Neural progenitor cell (in vitro differentiated cells): ENCODE measurements around the gene SPATA13. TPM values are rescaled to one million over a fixed set of nuclear protein-coding genes. Genes with fewer than 3 reads are reported as not detected.
"Not testable (repeated sequence)": the region's sequence is repeated elsewhere in the genome, so short reads cannot be mapped to it uniquely, and the experiment has no call there.

Experiments used
- DNase-seq: peaks from one replicate; pipeline ENCODE4 v3.0.0-alpha.2; 2016; ENCODE audit warnings: low spot score
- H2AFZ ChIP-seq: fragments of 200-600 bp; sonication (generic); replicated peaks from 2 replicates; pipeline ENCODE4 v1.6.1; 2016; ENCODE audit warnings: antibody characterized with exemption
- H3F3A ChIP-seq: fragments of 200-600 bp; sonication (generic); 2 replicates; pipeline ENCODE4 v1.6.1; 2016; ENCODE audit warnings: antibody characterized with exemption, low read depth
- H3K27ac ChIP-seq: fragments of 200-600 bp; sonication (generic); 2 replicates; pipeline ENCODE4 v1.5.1; 2016; ENCODE audit warnings: mild to moderate bottlenecking
- H3K27me3 ChIP-seq: fragments of 200-600 bp; sonication (generic); 2 replicates; pipeline ENCODE4 v1.6.1; 2016; ENCODE audit warnings: mild to moderate bottlenecking, moderate library complexity
- H3K36me3 ChIP-seq: fragments of 200-600 bp; sonication (generic); 2 replicates; pipeline ENCODE4 v1.5.1; 2016
- H3K4me1 ChIP-seq: fragments of 200-600 bp; sonication (generic); 2 replicates; pipeline ENCODE4 v1.6.1; 2016; ENCODE audit warnings: mixed run types
- H3K4me2 ChIP-seq: fragments of 200-600 bp; sonication (generic); 2 replicates; pipeline ENCODE4 v1.6.1; 2016
- H3K4me3 ChIP-seq: fragments of 200-600 bp; sonication (generic); 2 replicates; pipeline ENCODE4 v1.5.1; 2016
- H3K79me2 ChIP-seq: fragments of 200-600 bp; sonication (generic); 2 replicates; pipeline ENCODE4 v1.6.1; 2016; ENCODE audit warnings: low read depth
- H3K9ac ChIP-seq: fragments of 200-600 bp; sonication (generic); 2 replicates; pipeline ENCODE4 v1.6.1; 2016
- H3K9me3 ChIP-seq: fragments of 200-600 bp; sonication (generic); 2 replicates; pipeline ENCODE4 v1.5.1; 2016; ENCODE audit warnings: low read depth
- H4K20me1 ChIP-seq: fragments of 200-600 bp; sonication (generic); 2 replicates; pipeline ENCODE4 v1.6.1; 2016; ENCODE audit warnings: low read depth
- H3K27ac Mint-ChIP-seq: 3 replicates; pipeline ENCODE4 v1.8.0; 2021; ENCODE audit warnings: mixed read lengths
- H3K27me3 Mint-ChIP-seq: 2 replicates; pipeline ENCODE4 v1.8.0; 2022; ENCODE audit warnings: low read depth, mild to moderate bottlenecking, inconsistent platforms, moderate library complexity, mixed read lengths; ENCODE audit not compliant: insufficient read depth
- H3K36me3 Mint-ChIP-seq: 3 replicates; pipeline ENCODE4 v1.8.0; 2021; ENCODE audit warnings: mixed read lengths
- H3K4me1 Mint-ChIP-seq: 3 replicates; pipeline ENCODE4 v1.8.0; 2021; ENCODE audit warnings: mixed read lengths
- H3K4me3 Mint-ChIP-seq: 3 replicates; pipeline ENCODE4 v1.8.0; 2021; ENCODE audit warnings: mild to moderate bottlenecking, moderate library complexity, mixed read lengths
- H3K9me3 Mint-ChIP-seq: 3 replicates; pipeline ENCODE4 v1.8.0; 2020; ENCODE audit warnings: mixed read lengths
- CTCF ChIP-seq: fragments of 200-600 bp; sonication (generic); IDR thresholded peaks from 2 replicates; pipeline ENCODE4 v1.5.1; 2017; ENCODE audit warnings: antibody characterized with exemption, mild to moderate bottlenecking
- EZH2 ChIP-seq: fragments of 200-600 bp; sonication (generic); IDR thresholded peaks from 2 replicates; pipeline ENCODE4 v1.6.1; 2017; ENCODE audit warnings: antibody characterized with exemption, mild to moderate bottlenecking, moderate library complexity
- EZH2phosphoT487 ChIP-seq: fragments of 200-600 bp; sonication (generic); IDR thresholded peaks from 2 replicates; pipeline ENCODE4 v1.6.1; 2017; ENCODE audit warnings: antibody characterized with exemption
- total RNA-seq: library from RNA; depleted of rRNA; stranded (reverse); fragments of >200 nt; gene quantifications from 2 replicates; pipeline ENCODE4 v1.2.3, GENCODE V29; 2015; ENCODE audit warnings: low replicate concordance

Gene SPATA13
- total RNA-seq, 1 donor from 2014 or later, result 15.9 TPM

- H3K27me3 Mint-ChIP-seq, result peaks cover 2% of the 10 kb centered on the region
- H3K4me1 Mint-ChIP-seq, result peaks cover 28% of the 10 kb centered on the region
These were observed 41.7 kb downstream of the SPATA13 start for GRCh38 chr13:24202215-24202614.

GRCh38 chr13:24203273-24203672, 42.8 kb downstream of the SPATA13 start:
- Mint-ChIP-seq H3K4me3 (no peak overlapping the region), H3K27me3 (no peaks in the 10 kb centered on the region), H3K4me1 (peaks cover 29% of the 10 kb centered on the region), H3K9me3 (no peaks in the 10 kb centered on the region), H3K27ac (no peak overlapping the region), H3K36me3 (peaks cover 23% of the 10 kb centered on the region)
- H2AFZ ChIP-seq, result no peak overlapping the region
- no peaks in the 10 kb centered on the region for H3K9me3 ChIP-seq
- no peaks in the 10 kb centered on the region for H3F3A ChIP-seq
- H3K79me2 ChIP-seq, result no peaks in the 10 kb centered on the region
- TF ChIP-seq EZH2phosphoT487 (no peak), CTCF (no peak), EZH2 (no peak)
- no peak overlapping the region for H3K4me2 ChIP-seq
- no peak overlapping the region for H3K9ac ChIP-seq
- no peaks in the 10 kb centered on the region for H3K27me3 ChIP-seq
- DNase-seq, result no peak
- H3K27ac ChIP-seq, result no peak overlapping the region
- H4K20me1 ChIP-seq, result no peaks in the 10 kb centered on the region
- no peaks in the 10 kb centered on the region for H3K36me3 ChIP-seq
- H3K4me3 ChIP-seq, result no peak overlapping the region
- peaks cover 18% of the 10 kb centered on the region for H3K4me1 ChIP-seq

More at GRCh38 chr13:24202215-24202614, 41.7 kb downstream of the SPATA13 start:
- no peak overlapping the region for H3K27ac ChIP-seq
- H3K4me1 ChIP-seq, result peaks cover 10% of the 10 kb centered on the region
- no peaks in the 10 kb centered on the region for H3K79me2 ChIP-seq
- no peaks in the 10 kb centered on the region for H3F3A ChIP-seq
- peaks cover 23% of the 10 kb centered on the region for H3K36me3 Mint-ChIP-seq
- no peaks in the 10 kb centered on the region for H3K9me3 ChIP-seq
- H4K20me1 ChIP-seq, result no peaks in the 10 kb centered on the region
- no peak overlapping the region for H3K4me2 ChIP-seq
- H3K27ac Mint-ChIP-seq, result no peak overlapping the region
- H3K4me3 ChIP-seq, result no peak overlapping the region
- H3K4me3 Mint-ChIP-seq, result no peak overlapping the region
- no peak overlapping the region for H3K9ac ChIP-seq
- H2AFZ ChIP-seq, result no peak overlapping the region
- DNase-seq, result no peak
- H3K9me3 Mint-ChIP-seq, result no peaks in the 10 kb centered on the region
- no peaks in the 10 kb centered on the region for H3K27me3 ChIP-seq
- TF ChIP-seq CTCF (no peak), EZH2phosphoT487 (no peak), EZH2 (no peak)
- no peaks in the 10 kb centered on the region for H3K36me3 ChIP-seq

- Histone ChIP-seq H2AFZ (no peak overlapping the region), H3K4me2 (no peak overlapping the region), H3F3A (no peaks in the 10 kb centered on the region), H3K36me3 (no peaks in the 10 kb centered on the region), H3K9ac (no peak overlapping the region), H3K27me3 (no peaks in the 10 kb centered on the region), H3K4me1 (peaks cover 18% of the 10 kb centered on the region), H3K27ac (no peak overlapping the region), H3K9me3 (no peaks in the 10 kb centered on the region), H3K79me2 (no peaks in the 10 kb centered on the region), H3K4me3 (no peak overlapping the region), H4K20me1 (no peaks in the 10 kb centered on the region)
- Mint-ChIP-seq H3K9me3 (no peaks in the 10 kb centered on the region), H3K36me3 (peaks cover 20% of the 10 kb centered on the region), H3K4me1 (peaks cover 33% of the 10 kb centered on the region), H3K27ac (no peak overlapping the region), H3K27me3 (no peaks in the 10 kb centered on the region), H3K4me3 (no peak overlapping the region)
- TF ChIP-seq CTCF, result no peak
- TF ChIP-seq EZH2phosphoT487, result no peak
- no peak for TF ChIP-seq EZH2
- DNase-seq, result no peak
These were observed 43.3 kb downstream of the SPATA13 start for GRCh38 chr13:24203811-24204210.

GRCh38 chr13:24205076-24205475, 44.6 kb downstream of the SPATA13 start:
- H3K4me3 Mint-ChIP-seq, H3K4me3 ChIP-seq, H3K27ac Mint-ChIP-seq, H3K36me3 ChIP-seq, H3K9me3 Mint-ChIP-seq, H3K27me3 ChIP-seq, DNase-seq, H3K9me3 ChIP-seq, H3K4me2 ChIP-seq, H3K27ac ChIP-seq, H3K9ac ChIP-seq, H4K20me1 ChIP-seq, H3F3A ChIP-seq, H2AFZ ChIP-seq, H3K79me2 ChIP-seq, H3K27me3 Mint-ChIP-seq: not testable (repeated sequence)
- Mint-ChIP-seq H3K36me3 (peaks cover 22% of the 10 kb centered on the region), H3K4me1 (peaks cover 33% of the 10 kb centered on the region)
- H3K4me1 ChIP-seq, result peaks cover 18% of the 10 kb centered on the region
